Upper lobe of left lung (tissue), 6 donors: ENCODE results near the gene MRNIP. TPM values are rescaled to one million over a fixed set of nuclear protein-coding genes. Genes with fewer than 3 reads are reported as not detected.

Source experiments
- ATAC-seq, 2 donors: fragments of 200-7000 bp; cut with Tn5 transposase; one replicate each; pipeline ENCODE4 v1.9.1; 2022; ENCODE audit warnings: mild to moderate bottlenecking in 2 of 2, moderate library complexity in 2 of 2; ENCODE audit not compliant: low FRiP score in 2 of 2
- DNase-seq, 2 donors: peaks; one replicate each; pipeline ENCODE4 v3.0.0-alpha.2; 2019 to 2020
- H3K27ac ChIP-seq, 4 donors: fragments of 200-600 bp; sonication (generic); one replicate each; pipeline ENCODE4 v1.5.1; 2016 to 2019
- H3K27me3 ChIP-seq, 4 donors: fragments of 200-600 bp; sonication (generic); one replicate each; pipeline ENCODE4 v1.5.1; 2017 to 2019
- H3K36me3 ChIP-seq, 4 donors: fragments of 200-600 bp; sonication (generic); one replicate each; pipeline ENCODE4 v1.5.1; 2016 to 2019
- H3K4me1 ChIP-seq, 4 donors: fragments of 200-600 bp; sonication (generic); one replicate each; pipeline ENCODE4 v1.5.1; 2018 to 2019
- H3K4me3 ChIP-seq, 4 donors: fragments of 200-600 bp; sonication (generic); one replicate each; pipeline ENCODE4 v1.5.1; 2017 to 2019; ENCODE audit warnings: mild to moderate bottlenecking in 2 of 4, moderate library complexity in 1 of 4
- H3K9me3 ChIP-seq, 4 donors: fragments of 200-600 bp; sonication (generic); one replicate each; pipeline ENCODE4 v1.5.1; 2018 to 2019
- CTCF ChIP-seq, 6 experiments: fragments of 450-650 bp in 4 of 6; fragments of 200-600 bp in 2 of 6; sonication (generic) in 2 of 6; IDR thresholded peaks; one replicate each; pipeline ENCODE4 v1.5.1; 2016 to 2019; ENCODE audit warnings: antibody characterized with exemption in 6 of 6
- EP300 ChIP-seq, 4 donors: sonication (generic); formaldehyde crosslinking; IDR thresholded peaks; one replicate each; pipeline ENCODE4 v1.5.1; 2017; ENCODE audit warnings: antibody characterized with exemption in 4 of 4, control low read depth in 2 of 4
- POLR2A ChIP-seq, 4 donors: fragments of 450-650 bp; IDR thresholded peaks; one replicate each; pipeline ENCODE4 v1.5.1; 2016 to 2017; ENCODE audit warnings: antibody characterized with exemption in 4 of 4, mild to moderate bottlenecking in 2 of 4
- POLR2AphosphoS5 ChIP-seq, 2 donors: sonication (generic); formaldehyde crosslinking; IDR thresholded peaks; one replicate each; pipeline ENCODE4 v1.5.1; 2017; ENCODE audit warnings: antibody characterized with exemption in 2 of 2
- WGBS, 2 donors: methylation state at CpG; one replicate each; pipeline ENCODE4 v1.1.5; 2017 to 2018; 5-methylcytosine and 5-hydroxymethylcytosine counted together
- total RNA-seq, 6 donors: library from RNA; depleted of rRNA in 4 of 6; stranded (reverse); fragments of >200 nt in 4 of 6; gene quantifications; one replicate each; pipeline versions ENCODE4 v1.1.0 to v1.2.1, GENCODE V29; 2016 to 2021
- donor health status: DM: no; HTN: no; CAD: no; lungs with moderate emphysema.
- donor health status: DM: no; HTN: yes; CAD: no; lungs with severe emphysema.

MRNIP gene
- total RNA-seq, 6 donors from 2014 or later: 20.7 to 142 (median 33.2) TPM

GRCh38 chr5:179823937-179824744 lies 34.5 kb downstream of the MRNIP start:
- ATAC-seq (no peak), DNase-seq (peak in 1 of 2 donors; percentile 68)
- peaks cover 47 to 74% (median 60%) of the 10 kb centered on the region in 4 donors for H3K4me1 ChIP-seq
- WGBS, 2 donors: 84 to 91% methylated on average over 10 to 22 of the region's 22 CpGs
- peaks cover 51 to 74% (median 63%) of the 10 kb centered on the region in 4 donors for H3K36me3 ChIP-seq
- H3K27ac ChIP-seq: peak overlapping the region in 3 of 4 donors; percentile 4 to 46 (median 26)
- H3K27me3 ChIP-seq: no peaks in the 10 kb centered on the region
- peak overlapping the region in 3 of 4 donors; percentile 4 to 99 (median 8) for H3K4me3 ChIP-seq
- no peak for TF ChIP-seq EP300 (IDR thresholded peaks at IDR 0.05)
- H3K9me3 ChIP-seq: no peaks in the 10 kb centered on the region

GRCh38 chr5:179822444-179822990 lies 36.1 kb downstream of the MRNIP start:
- WGBS, 2 donors: 53 to 58% methylated on average over 4 to 8 of the region's 8 CpGs
- peaks cover 56 to 77% (median 65%) of the 10 kb centered on the region in 4 donors for H3K4me1 ChIP-seq
- no peaks in the 10 kb centered on the region for H3K27me3 ChIP-seq
- H3K36me3 ChIP-seq: peaks cover 40 to 58% (median 48%) of the 10 kb centered on the region in 4 donors
- DNase-seq (no peak), ATAC-seq (no peak)
- no peaks in the 10 kb centered on the region for H3K9me3 ChIP-seq
- TF ChIP-seq EP300 (IDR thresholded peaks at IDR 0.05) (no peak), CTCF (IDR thresholded peaks at IDR 0.05) (no peak), POLR2A (IDR thresholded peaks at IDR 0.05) (no peak), POLR2AphosphoS5 (IDR thresholded peaks at IDR 0.05) (no peak)
- H3K4me3 ChIP-seq: peak overlapping the region; percentile 66 to 99 (median 86)
- H3K27ac ChIP-seq: peak overlapping the region; percentile 98 to 100 (median 99)

DNA sequence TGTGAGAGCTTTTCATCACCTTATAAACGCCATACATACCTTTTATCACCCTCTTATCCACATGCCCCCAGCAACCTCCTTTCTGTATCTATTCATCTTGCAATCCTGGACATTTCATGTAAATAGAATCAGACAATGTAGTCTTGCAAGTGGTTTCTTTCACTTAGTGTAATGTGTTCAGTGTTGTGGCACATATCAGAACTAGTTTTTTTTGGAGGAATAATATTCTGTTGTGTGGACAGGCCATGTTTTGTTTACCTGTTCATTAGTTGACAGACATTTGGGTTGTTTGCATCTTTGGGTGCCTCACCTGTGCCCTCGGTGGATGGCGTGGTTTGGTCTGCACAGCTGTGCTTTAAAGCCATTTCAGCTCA lies 36.6 kb downstream of the MRNIP start:
- TF ChIP-seq POLR2AphosphoS5 (IDR thresholded peaks at IDR 0.05): no peak
- no peak for TF ChIP-seq POLR2A (IDR thresholded peaks at IDR 0.05)
- no peak for TF ChIP-seq CTCF (IDR thresholded peaks at IDR 0.05)
- TF ChIP-seq EP300 (IDR thresholded peaks at IDR 0.05): no peak
- Histone ChIP-seq H3K36me3 (peaks cover 35 to 53% (median 43%) of the 10 kb centered on the region in 4 donors), H3K4me3 (peak overlapping the region; percentile 66 to 99 (median 86)), H3K9me3 (no peaks in the 10 kb centered on the region), H3K27ac (peak overlapping the region; percentile 98 to 100 (median 99)), H3K4me1 (peaks cover 56 to 78% (median 66%) of the 10 kb centered on the region in 4 donors), H3K27me3 (no peaks in the 10 kb centered on the region)
- WGBS, 2 donors: 47 to 52% methylated on average over 3 of the region's 3 CpGs
- ATAC-seq: no peak
- no peak for DNase-seq

- H3K27me3 ChIP-seq: no peaks in the 10 kb centered on the region
- peaks cover 58 to 79% (median 69%) of the 10 kb centered on the region in 4 donors for H3K4me1 ChIP-seq
- DNase-seq (peak; percentile 96 to 98), ATAC-seq (peak; percentile 87 to 90)
- H3K4me3 ChIP-seq: peak overlapping the region; percentile 66 to 99 (median 86)
- WGBS, 2 donors: 0 to 2% methylated on average over 3 to 20 of the region's 54 CpGs
- no peaks in the 10 kb centered on the region for H3K9me3 ChIP-seq
- TF ChIP-seq POLR2A (IDR thresholded peaks at IDR 0.05) (peak in 3 of 4 donors; percentile 78 to 93 (median 88)), EP300 (IDR thresholded peaks at IDR 0.05) (peak in 1 of 4 donors; percentile 71), CTCF (IDR thresholded peaks at IDR 0.05) (peak in 2 of 6 experiments; percentile 30 to 47), POLR2AphosphoS5 (IDR thresholded peaks at IDR 0.05) (peak; percentile 95 to 99)
- H3K36me3 ChIP-seq: peaks cover 30 to 47% (median 37%) of the 10 kb centered on the region in 4 donors
- peak overlapping the region; percentile 98 to 100 (median 99) for H3K27ac ChIP-seq
Observed at GRCh38 chr5:179821298-179822058, 37.1 kb downstream of the MRNIP start.
